ENCODE data around the gene HADHB. TPM values are rescaled to one million over a fixed set of nuclear protein-coding genes. Genes with fewer than 3 reads are reported as not detected.

The HADHB gene
- polyA plus RNA-seq, 3 donors, result 94.3 to 200 (median 186) TPM

DNA sequence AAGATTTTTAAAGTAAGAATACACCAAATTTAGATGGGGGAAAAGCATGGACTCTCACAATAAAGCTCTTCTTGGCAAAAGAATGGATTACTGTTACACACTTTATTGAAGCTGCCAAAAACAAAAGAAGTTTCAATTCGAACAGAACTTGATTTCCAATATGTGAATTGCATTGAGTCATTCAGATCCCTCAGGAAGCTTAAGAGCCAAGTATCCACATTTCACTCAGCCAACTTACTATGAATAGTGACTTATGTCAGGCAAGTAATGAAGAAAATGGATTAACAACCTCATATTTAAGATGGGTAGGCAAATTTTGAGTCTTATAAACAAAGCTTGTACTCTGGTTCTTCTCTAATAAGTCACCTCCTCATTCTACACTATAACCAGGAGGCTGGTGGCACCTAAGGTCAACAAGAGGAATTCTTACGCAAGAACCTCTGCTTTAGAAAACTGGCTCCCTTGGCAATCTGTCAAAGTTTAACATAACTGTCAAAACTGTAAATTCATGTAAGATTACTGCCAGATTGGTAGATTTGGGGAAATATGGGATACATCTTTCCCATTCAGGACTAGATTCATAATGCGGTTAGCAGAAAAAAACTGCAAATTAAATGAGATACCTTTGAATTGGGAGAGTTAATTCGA, 6.3 kb upstream of the HADHB start:
- peaks cover 0 to 2% (median 0%) of the 10 kb centered on the region in 7 donors for H3K9me3 Mint-ChIP-seq
- H3K4me1 Mint-ChIP-seq, result peaks cover 48% of the 10 kb centered on the region
- peaks cover 43 to 63% of the 10 kb centered on the region in 2 donors for H3K36me3 Mint-ChIP-seq
- no peak overlapping the region for H3K9ac ChIP-seq (ENCODE audit: insufficient read depth, low read length, poor library complexity, severe bottlenecking)
- H3K27ac ChIP-seq (ENCODE audit: low read depth in 1 of 2, low read length in 2 of 2), result peak overlapping the region in 1 of 2 donors; percentile 35
- intact Hi-C loops (cut with micrococcal nuclease), result no loop called here
- no peak overlapping the region for H2AFZ ChIP-seq (ENCODE audit: insufficient read depth, low read depth, low read length, poor library complexity, severe bottlenecking)
- no peaks in the 10 kb centered on the region for H3K9me3 ChIP-seq (replicated peaks in 1 of 2; ENCODE audit: control insufficient read depth in 1 of 2, insufficient read depth in 1 of 2, low read length in 2 of 2)
- H3K79me2 ChIP-seq (ENCODE audit: insufficient read depth, low read length), result peaks cover 68% of the 10 kb centered on the region
- peaks cover 50 to 55% of the 10 kb centered on the region in 2 donors for H3K36me3 ChIP-seq (replicated peaks in 1 of 2; ENCODE audit: control insufficient read depth in 1 of 2, insufficient read depth in 2 of 2, low read length in 2 of 2)
- H3K27me3 ChIP-seq (ENCODE audit: control insufficient read depth in 2 of 2, insufficient read depth in 2 of 2, low read length in 2 of 2), result no peaks in the 10 kb centered on the region
- H3K4me3 ChIP-seq (replicated peaks in 1 of 3; ENCODE audit: low read depth in 2 of 3, low read length in 3 of 3), result no peak overlapping the region
- H4K20me1 ChIP-seq (ENCODE audit: insufficient read depth, low read length), result peaks cover 55% of the 10 kb centered on the region
- DNase-seq, result no peak
- H3K27ac Mint-ChIP-seq, result peak overlapping the region in 1 of 7 donors; percentile 3
- H3K27me3 Mint-ChIP-seq (ENCODE audit: low read depth in 3 of 3), result no peaks in the 10 kb centered on the region
- TF ChIP-seq, protein P1, sequence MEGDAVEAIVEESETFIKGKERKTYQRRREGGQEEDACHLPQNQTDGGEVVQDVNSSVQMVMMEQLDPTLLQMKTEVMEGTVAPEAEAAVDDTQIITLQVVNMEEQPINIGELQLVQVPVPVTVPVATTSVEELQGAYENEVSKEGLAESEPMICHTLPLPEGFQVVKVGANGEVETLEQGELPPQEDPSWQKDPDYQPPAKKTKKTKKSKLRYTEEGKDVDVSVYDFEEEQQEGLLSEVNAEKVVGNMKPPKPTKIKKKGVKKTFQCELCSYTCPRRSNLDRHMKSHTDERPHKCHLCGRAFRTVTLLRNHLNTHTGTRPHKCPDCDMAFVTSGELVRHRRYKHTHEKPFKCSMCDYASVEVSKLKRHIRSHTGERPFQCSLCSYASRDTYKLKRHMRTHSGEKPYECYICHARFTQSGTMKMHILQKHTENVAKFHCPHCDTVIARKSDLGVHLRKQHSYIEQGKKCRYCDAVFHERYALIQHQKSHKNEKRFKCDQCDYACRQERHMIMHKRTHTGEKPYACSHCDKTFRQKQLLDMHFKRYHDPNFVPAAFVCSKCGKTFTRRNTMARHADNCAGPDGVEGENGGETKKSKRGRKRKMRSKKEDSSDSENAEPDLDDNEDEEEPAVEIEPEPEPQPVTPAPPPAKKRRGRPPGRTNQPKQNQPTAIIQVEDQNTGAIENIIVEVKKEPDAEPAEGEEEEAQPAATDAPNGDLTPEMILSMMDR (IDR thresholded peaks at IDR 0.05), result no peak
- WGBS (ENCODE audit: insufficient coverage), result 29% methylated on average over 1 of the region's 4 CpGs
- peaks cover 35 to 39% of the 10 kb centered on the region in 2 donors for H3K4me1 ChIP-seq (ENCODE audit: control insufficient read depth in 1 of 2, insufficient read depth in 2 of 2, low read length in 2 of 2)
- H3K4me3 Mint-ChIP-seq, result no peak overlapping the region
- H3K4me2 ChIP-seq (replicated peaks; ENCODE audit: extremely low read depth, low read length, poor library complexity, severe bottlenecking), result no peak overlapping the region

DNA sequence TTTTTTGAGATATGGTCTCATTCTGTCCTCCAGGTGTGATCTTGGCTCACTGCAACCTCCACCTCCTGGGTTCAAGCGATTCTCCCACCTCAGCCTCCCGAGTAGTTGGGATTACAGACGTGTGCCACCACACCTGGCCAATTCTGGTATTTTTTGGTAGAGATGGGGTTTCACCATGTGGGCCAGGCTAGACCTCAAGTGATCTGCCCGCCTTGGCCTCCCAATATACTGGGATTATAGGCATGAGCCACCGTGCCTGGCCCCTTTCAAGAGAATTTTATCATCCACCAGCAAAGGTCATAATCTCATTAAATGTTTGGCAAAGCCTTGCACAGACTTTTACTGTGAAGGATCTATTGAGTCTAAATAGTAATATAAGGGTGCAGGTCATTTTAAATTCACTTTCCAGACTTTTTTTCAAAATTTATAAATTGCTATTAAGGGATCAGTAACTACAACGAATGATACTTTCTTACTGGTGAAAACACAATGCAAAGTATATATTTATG, 2.8 kb upstream of the HADHB start:
- no peak for DNase-seq
- Histone ChIP-seq H3K4me1 (ENCODE audit: control insufficient read depth in 1 of 2, insufficient read depth in 2 of 2, low read length in 2 of 2) (peaks cover 55 to 60% of the 10 kb centered on the region in 2 donors), H3K9me3 (replicated peaks in 1 of 2; ENCODE audit: control insufficient read depth in 1 of 2, insufficient read depth in 1 of 2, low read length in 2 of 2) (no peaks in the 10 kb centered on the region), H3K79me2 (ENCODE audit: insufficient read depth, low read length) (peaks cover 95% of the 10 kb centered on the region), H3K9ac (ENCODE audit: insufficient read depth, low read length, poor library complexity, severe bottlenecking) (no peak overlapping the region), H4K20me1 (ENCODE audit: insufficient read depth, low read length) (peaks cover 76% of the 10 kb centered on the region), H3K27me3 (ENCODE audit: control insufficient read depth in 2 of 2, insufficient read depth in 2 of 2, low read length in 2 of 2) (no peaks in the 10 kb centered on the region), H2AFZ (ENCODE audit: insufficient read depth, low read depth, low read length, poor library complexity, severe bottlenecking) (no peak overlapping the region), H3K4me3 (replicated peaks in 1 of 3; ENCODE audit: low read depth in 2 of 3, low read length in 3 of 3) (no peak overlapping the region), H3K27ac (ENCODE audit: low read depth in 1 of 2, low read length in 2 of 2) (peak overlapping the region in 1 of 2 donors; percentile 67), H3K36me3 (replicated peaks in 1 of 2; ENCODE audit: control insufficient read depth in 1 of 2, insufficient read depth in 2 of 2, low read length in 2 of 2) (peaks cover 16 to 19% of the 10 kb centered on the region in 2 donors), H3K4me2 (replicated peaks; ENCODE audit: extremely low read depth, low read length, poor library complexity, severe bottlenecking) (peak overlapping the region; percentile 96)
- Mint-ChIP-seq H3K36me3 (peaks cover 12 to 28% of the 10 kb centered on the region in 2 donors), H3K4me3 (no peak overlapping the region), H3K27ac (peak overlapping the region in 5 of 7 donors; percentile 11 to 77 (median 19)), H3K9me3 (peaks cover 0 to 2% (median 0%) of the 10 kb centered on the region in 7 donors), H3K27me3 (ENCODE audit: low read depth in 3 of 3) (no peaks in the 10 kb centered on the region), H3K4me1 (peaks cover 69% of the 10 kb centered on the region)
- WGBS (ENCODE audit: insufficient coverage), result no CpG with 5 or more reads among the region's 6 CpGs
- TF ChIP-seq, protein P1 (IDR thresholded peaks at IDR 0.05), result no peak
- intact Hi-C loops (cut with micrococcal nuclease), result loop anchor here (5.0 to 10.0 kb wide), 2 partner anchors 105 to 223 kb away; partner anchors contain the start of genes ADGRF3 (in 1 of the 2) and SELENOI (in 1 of the 2)

All from CD14-positive monocyte (primary cell).